ENCODE measurements around the gene SLC25A46.

SLC25A46 gene

GRCh38 chr5:110734101-110734500, 4.7 kb upstream of the SLC25A46 start:
- no peak overlapping the region for H3K4me3 Mint-ChIP-seq
- H3K27me3 Mint-ChIP-seq = peaks cover 7% of the 10 kb centered on the region
- H3K4me1 Mint-ChIP-seq (ENCODE audit: low read depth) = peaks cover 16% of the 10 kb centered on the region
- peaks cover 8% of the 10 kb centered on the region for H3K36me3 Mint-ChIP-seq (ENCODE audit: low read depth)
- no peaks in the 10 kb centered on the region for H3K9me3 Mint-ChIP-seq
- intact Hi-C loops (cut with micrococcal nuclease) = no loop called here
- no peak overlapping the region for H3K27ac Mint-ChIP-seq

- intact Hi-C loops (cut with micrococcal nuclease) = loop anchor here (5.0 kb wide), 2 partner anchors 1328 to 1427 kb away; partner anchors contain the start of gene PJA2
- Mint-ChIP-seq H3K4me1 (ENCODE audit: low read depth) (peaks cover 27% of the 10 kb centered on the region), H3K4me3 (no peak overlapping the region), H3K36me3 (ENCODE audit: low read depth) (peaks cover 13% of the 10 kb centered on the region), H3K27ac (no peak overlapping the region), H3K9me3 (no peaks in the 10 kb centered on the region), H3K27me3 (peaks cover 7% of the 10 kb centered on the region)
Observed at GRCh38 chr5:110735556-110735955, 3.3 kb upstream of the SLC25A46 start.

- peak overlapping the region; percentile 28 for H3K27ac Mint-ChIP-seq
- peaks cover 33% of the 10 kb centered on the region for H3K4me1 Mint-ChIP-seq (ENCODE audit: low read depth)
- peaks cover 7% of the 10 kb centered on the region for H3K27me3 Mint-ChIP-seq
- peaks cover 13% of the 10 kb centered on the region for H3K36me3 Mint-ChIP-seq (ENCODE audit: low read depth)
- H3K9me3 Mint-ChIP-seq = no peaks in the 10 kb centered on the region
- intact Hi-C loops (cut with micrococcal nuclease) = loop anchor here (5.0 kb wide), 2 partner anchors 1329 to 1426 kb away; partner anchors contain the start of gene PJA2
- peak overlapping the region; percentile 0 for H3K4me3 Mint-ChIP-seq
Observed at GRCh38 chr5:110736753-110737152, 2.1 kb upstream of the SLC25A46 start.

- Mint-ChIP-seq H3K4me1 (ENCODE audit: low read depth) (peaks cover 33% of the 10 kb centered on the region), H3K27ac (peak overlapping the region; percentile 95), H3K4me3 (peak overlapping the region; percentile 96), H3K27me3 (peaks cover 7% of the 10 kb centered on the region), H3K36me3 (ENCODE audit: low read depth) (peaks cover 13% of the 10 kb centered on the region), H3K9me3 (no peaks in the 10 kb centered on the region)
- intact Hi-C loops (cut with micrococcal nuclease) = loop anchor here (2.0 to 5.0 kb wide), 3 partner anchors 354 to 1424 kb away; partner anchors contain the start of genes PJA2 and WDR36
Observed at GRCh38 chr5:110738503-110738811, 350 bp upstream of the SLC25A46 start.

- Mint-ChIP-seq H3K36me3 (ENCODE audit: low read depth) (peaks cover 70% of the 10 kb centered on the region), H3K4me3 (no peak overlapping the region), H3K9me3 (no peaks in the 10 kb centered on the region), H3K27ac (no peak overlapping the region), H3K27me3 (no peaks in the 10 kb centered on the region), H3K4me1 (ENCODE audit: low read depth) (no peaks in the 10 kb centered on the region)
- intact Hi-C loops (cut with micrococcal nuclease) = no loop called here
Observed at GRCh38 chr5:110751902-110752762, 13.3 kb downstream of the SLC25A46 start.

- Mint-ChIP-seq H3K27me3 (no peaks in the 10 kb centered on the region), H3K4me1 (ENCODE audit: low read depth) (no peaks in the 10 kb centered on the region), H3K36me3 (ENCODE audit: low read depth) (peaks cover 62% of the 10 kb centered on the region), H3K9me3 (no peaks in the 10 kb centered on the region), H3K27ac (no peak overlapping the region), H3K4me3 (no peak overlapping the region)
- intact Hi-C loops (cut with micrococcal nuclease) = no loop called here
Observed at GRCh38 chr5:110752953-110753352, 14.1 kb downstream of the SLC25A46 start.

- Mint-ChIP-seq H3K36me3 (ENCODE audit: low read depth) (peaks cover 55% of the 10 kb centered on the region), H3K9me3 (no peaks in the 10 kb centered on the region), H3K27ac (no peak overlapping the region), H3K4me1 (ENCODE audit: low read depth) (no peaks in the 10 kb centered on the region), H3K4me3 (no peak overlapping the region), H3K27me3 (no peaks in the 10 kb centered on the region)
- intact Hi-C loops (cut with micrococcal nuclease) = no loop called here
Observed at GRCh38 chr5:110753600-110753999, 14.8 kb downstream of the SLC25A46 start.

- H3K4me1 Mint-ChIP-seq (ENCODE audit: low read depth) = no peaks in the 10 kb centered on the region
- H3K27ac Mint-ChIP-seq = no peak overlapping the region
- H3K4me3 Mint-ChIP-seq = no peak overlapping the region
- H3K27me3 Mint-ChIP-seq = no peaks in the 10 kb centered on the region
- no peaks in the 10 kb centered on the region for H3K9me3 Mint-ChIP-seq
- intact Hi-C loops (cut with micrococcal nuclease) = no loop called here
- H3K36me3 Mint-ChIP-seq (ENCODE audit: low read depth) = peaks cover 49% of the 10 kb centered on the region
Observed at GRCh38 chr5:110754181-110754580, 15.4 kb downstream of the SLC25A46 start.

GRCh38 chr5:110757118-110757729, 18.4 kb downstream of the SLC25A46 start:
- H3K4me3 Mint-ChIP-seq = no peak overlapping the region
- intact Hi-C loops (cut with micrococcal nuclease) = loop anchor here (5.0 kb wide), 1 partner anchor 520 kb away; no protein-coding TSS in a partner anchor
- H3K9me3 Mint-ChIP-seq = no peaks in the 10 kb centered on the region
- no peaks in the 10 kb centered on the region for H3K27me3 Mint-ChIP-seq
- no peaks in the 10 kb centered on the region for H3K4me1 Mint-ChIP-seq (ENCODE audit: low read depth)
- no peak overlapping the region for H3K27ac Mint-ChIP-seq
- peaks cover 26% of the 10 kb centered on the region for H3K36me3 Mint-ChIP-seq (ENCODE audit: low read depth)

GRCh38 chr5:110760158-110760557, 21.4 kb downstream of the SLC25A46 start:
- Mint-ChIP-seq H3K9me3 (no peaks in the 10 kb centered on the region), H3K27ac (no peak overlapping the region), H3K36me3 (ENCODE audit: low read depth) (peaks cover 2% of the 10 kb centered on the region), H3K27me3 (no peaks in the 10 kb centered on the region), H3K4me1 (ENCODE audit: low read depth) (no peaks in the 10 kb centered on the region), H3K4me3 (no peak overlapping the region)
- intact Hi-C loops (cut with micrococcal nuclease) = no loop called here

GRCh38 chr5:110768138-110768860, 29.5 kb downstream of the SLC25A46 start:
- H3K9me3 Mint-ChIP-seq = no peaks in the 10 kb centered on the region
- intact Hi-C loops (cut with micrococcal nuclease) = no loop called here
- H3K4me3 Mint-ChIP-seq = no peak overlapping the region
- no peaks in the 10 kb centered on the region for H3K36me3 Mint-ChIP-seq (ENCODE audit: low read depth)
- H3K27me3 Mint-ChIP-seq = peaks cover 3% of the 10 kb centered on the region
- no peak overlapping the region for H3K27ac Mint-ChIP-seq
- no peaks in the 10 kb centered on the region for H3K4me1 Mint-ChIP-seq (ENCODE audit: low read depth)

GRCh38 chr5:110769000-110769681, 30.3 kb downstream of the SLC25A46 start:
- Mint-ChIP-seq H3K27me3 (peaks cover 3% of the 10 kb centered on the region), H3K4me1 (ENCODE audit: low read depth) (no peaks in the 10 kb centered on the region), H3K36me3 (ENCODE audit: low read depth) (no peaks in the 10 kb centered on the region), H3K9me3 (no peaks in the 10 kb centered on the region), H3K27ac (no peak overlapping the region), H3K4me3 (no peak overlapping the region)
- intact Hi-C loops (cut with micrococcal nuclease) = no loop called here

- Mint-ChIP-seq H3K27me3 (peaks cover 3% of the 10 kb centered on the region), H3K36me3 (ENCODE audit: low read depth) (no peaks in the 10 kb centered on the region), H3K27ac (no peak overlapping the region), H3K9me3 (no peaks in the 10 kb centered on the region), H3K4me3 (no peak overlapping the region), H3K4me1 (ENCODE audit: low read depth) (no peaks in the 10 kb centered on the region)
- intact Hi-C loops (cut with micrococcal nuclease) = no loop called here
Observed at GRCh38 chr5:110770286-110770685, 31.5 kb downstream of the SLC25A46 start.
